CD14-positive monocyte (primary cell): ENCODE measurements around the gene LGALS16. TPM values are rescaled to one million over a fixed set of nuclear protein-coding genes. Genes with fewer than 3 reads are reported as not detected.
"Not testable (repeated sequence)": the region's sequence is repeated elsewhere in the genome, so short reads cannot be mapped to it uniquely, and the experiment has no call there.

ENCODE experiments used
- DNase-seq, 3 donors: peaks; one replicate each; pipeline ENCODE4 v3.0.0-alpha.2; 2011 to 2022
- H2AFZ ChIP-seq: 2 replicates; pipeline ENCODE4 v1.6.0; 2012; ENCODE audit warnings: mild to moderate bottlenecking, low read depth, low read length, inconsistent platforms; ENCODE audit not compliant: insufficient read depth, poor library complexity, severe bottlenecking
- H3K27ac ChIP-seq, 2 donors: 1 replicate in 1 of 2; 2 replicates in 1 of 2; pipeline ENCODE4 v1.5.1; 2012 to 2013; ENCODE audit warnings: low read length in 2 of 2, control low read depth in 1 of 2, inconsistent platforms in 1 of 2, low read depth in 1 of 2, mild to moderate bottlenecking in 1 of 2
- H3K27me3 ChIP-seq, 2 donors: one replicate each; pipeline versions ENCODE4 v1.6.0 to v1.6.1; 2011 to 2013; ENCODE audit warnings: low read length in 2 of 2; ENCODE audit not compliant: control insufficient read depth in 2 of 2, insufficient read depth in 2 of 2
- H3K36me3 ChIP-seq, 2 donors: replicated peaks in 1 of 2; 1 replicate in 1 of 2; 2 replicates in 1 of 2; pipeline versions ENCODE4 v1.5.1 to v1.6.1; 2012 to 2013; ENCODE audit warnings: low read length in 2 of 2, control low read depth in 1 of 2, inconsistent platforms in 1 of 2, mild to moderate bottlenecking in 1 of 2; ENCODE audit not compliant: insufficient read depth in 2 of 2, control insufficient read depth in 1 of 2
- H3K4me1 ChIP-seq, 2 donors: 1 replicate in 1 of 2; 2 replicates in 1 of 2; pipeline versions ENCODE4 v1.5.1 to v1.6.1; 2012 to 2013; ENCODE audit warnings: low read length in 2 of 2, control low read depth in 1 of 2, inconsistent platforms in 1 of 2, mild to moderate bottlenecking in 1 of 2, moderate library complexity in 1 of 2; ENCODE audit not compliant: insufficient read depth in 2 of 2, control insufficient read depth in 1 of 2
- H3K4me2 ChIP-seq: replicated peaks from 2 replicates; pipeline ENCODE3; 2012; ENCODE audit warnings: low read length, moderate library complexity, mild to moderate bottlenecking; ENCODE audit not compliant: poor library complexity, severe bottlenecking; ENCODE audit errors: extremely low read depth
- H3K4me3 ChIP-seq, 3 experiments: fragments of 200-600 bp in 1 of 3; sonication (generic) in 1 of 3; replicated peaks in 1 of 3; 1 replicate in 2 of 3; 2 replicates in 1 of 3; pipeline ENCODE4 v1.5.1; 2011 to 2013; ENCODE audit warnings: low read length in 3 of 3, mild to moderate bottlenecking in 3 of 3, control low read depth in 2 of 3, low read depth in 2 of 3, inconsistent platforms in 1 of 3, moderate library complexity in 1 of 3
- H3K79me2 ChIP-seq: 2 replicates; pipeline ENCODE4 v1.6.0; 2012; ENCODE audit warnings: mild to moderate bottlenecking, control low read depth, inconsistent platforms, low read length, moderate library complexity; ENCODE audit not compliant: insufficient read depth
- H3K9ac ChIP-seq: 2 replicates; pipeline ENCODE4 v1.6.0; 2017; ENCODE audit warnings: low read length, mild to moderate bottlenecking; ENCODE audit not compliant: insufficient read depth, poor library complexity, severe bottlenecking
- H3K9me3 ChIP-seq, 2 donors: replicated peaks in 1 of 2; 1 replicate in 1 of 2; 2 replicates in 1 of 2; pipeline versions ENCODE4 v1.5.1 to v1.6.1; 2012 to 2013; ENCODE audit warnings: low read length in 2 of 2, control low read depth in 1 of 2; ENCODE audit not compliant: control insufficient read depth in 1 of 2, insufficient read depth in 1 of 2
- H4K20me1 ChIP-seq: 2 replicates; pipeline ENCODE4 v1.6.0; 2012; ENCODE audit warnings: mild to moderate bottlenecking, low read length, control low read depth, moderate library complexity; ENCODE audit not compliant: insufficient read depth
- H3K27ac Mint-ChIP-seq, 7 donors: one replicate each; pipeline ENCODE4 v1.8.0; 2020; ENCODE audit warnings: mild to moderate bottlenecking in 7 of 7, mixed read lengths in 7 of 7, moderate library complexity in 6 of 7, inconsistent platforms in 2 of 7
- H3K27me3 Mint-ChIP-seq, 3 donors: one replicate each; pipeline ENCODE4 v1.8.0; 2021 to 2022; ENCODE audit warnings: low read depth in 3 of 3, mild to moderate bottlenecking in 3 of 3, mixed read lengths in 3 of 3, moderate library complexity in 3 of 3, inconsistent platforms in 1 of 3
- H3K36me3 Mint-ChIP-seq, 2 donors: one replicate each; pipeline ENCODE4 v1.8.0; 2020; ENCODE audit warnings: mixed read lengths in 2 of 2, inconsistent platforms in 1 of 2, mild to moderate bottlenecking in 1 of 2
- H3K4me1 Mint-ChIP-seq: one replicate; pipeline ENCODE4 v1.8.0; 2020; ENCODE audit warnings: mild to moderate bottlenecking, mixed read lengths
- H3K4me3 Mint-ChIP-seq, 2 donors: one replicate each; pipeline ENCODE4 v1.8.0; 2020; ENCODE audit warnings: mild to moderate bottlenecking in 2 of 2, mixed read lengths in 2 of 2, moderate library complexity in 1 of 2
- H3K9me3 Mint-ChIP-seq, 7 donors: one replicate each; pipeline ENCODE4 v1.8.0; 2020 to 2022; ENCODE audit warnings: mixed read lengths in 7 of 7, mild to moderate bottlenecking in 6 of 7, moderate library complexity in 6 of 7, inconsistent platforms in 2 of 7
- CTCF ChIP-seq: fragments of 200-600 bp; IDR thresholded peaks from one replicate; pipeline ENCODE4 v1.8.0; 2022; ENCODE audit warnings: antibody characterized with exemption, mild to moderate bottlenecking
- WGBS: methylation state at CpG from one replicate; pipeline ENCODE4 v1.1.5; 2013; ENCODE audit warnings: missing lambda C conversion rate; ENCODE audit not compliant: insufficient coverage; 5-methylcytosine and 5-hydroxymethylcytosine counted together
- intact Hi-C, 2 donors: fragments of 100-400 bp; cut with micrococcal nuclease; formaldehyde crosslinking; loops; one replicate each; pipeline versions ENCODE4 v1.15.0 to v1.15.1; 2023
- polyA plus RNA-seq, 3 donors: library from polyadenylated mRNA; depleted of rRNA in 1 of 3; unstranded in 2 of 3; stranded (reverse) in 1 of 3; fragments of 300-500 nt in 2 of 3; fragments of >200 nt in 1 of 3; fragmentation: Illumina TruSeq in 2 of 3; gene quantifications; 1 replicate in 2 of 3; 2 replicates in 1 of 3; pipeline ENCODE4 v1.2.3, GENCODE V29; 2012 to 2021

The LGALS16 gene
- polyA plus RNA-seq, 3 donors: not detected

- H3K9me3 ChIP-seq: peaks cover 0 to under 1% of the 10 kb centered on the region in 2 donors
- H3K4me1 Mint-ChIP-seq: no peaks in the 10 kb centered on the region
- H3K79me2 ChIP-seq: no peaks in the 10 kb centered on the region
- H3K27me3 ChIP-seq: no peaks in the 10 kb centered on the region
- 67% methylated on average over 2 of the region's 5 CpGs for WGBS
- no peaks in the 10 kb centered on the region for H3K36me3 Mint-ChIP-seq
- H3K27me3 Mint-ChIP-seq: peaks cover 3 to 7% (median 3%) of the 10 kb centered on the region in 3 donors
- no peak overlapping the region for H3K9ac ChIP-seq
- TF ChIP-seq CTCF: no peak
- H3K4me1 ChIP-seq: no peaks in the 10 kb centered on the region
- H3K4me3 Mint-ChIP-seq: no peak overlapping the region
- H3K27ac ChIP-seq: no peak overlapping the region
- no peaks in the 10 kb centered on the region for H3K36me3 ChIP-seq
- no peak overlapping the region for H3K4me2 ChIP-seq
- no peak overlapping the region for H3K4me3 ChIP-seq
- H4K20me1 ChIP-seq: no peaks in the 10 kb centered on the region
- DNase-seq: no peak
- no peak overlapping the region for H2AFZ ChIP-seq
- intact Hi-C loops: no loop called here
- H3K9me3 Mint-ChIP-seq: peaks cover 0 to 7% (median 3%) of the 10 kb centered on the region in 7 donors
- H3K27ac Mint-ChIP-seq: no peak overlapping the region
These were observed 28.6 kb downstream of the LGALS16 start for GRCh38 chr19:39684267-39684666.

GRCh38 chr19:39686739-39687138 lies 31.0 kb downstream of the LGALS16 start:
- H3K36me3 ChIP-seq: no peaks in the 10 kb centered on the region
- no peak overlapping the region for H3K4me2 ChIP-seq
- Mint-ChIP-seq H3K4me3 (no peak overlapping the region), H3K27me3 (peaks cover 0 to 14% (median 5%) of the 10 kb centered on the region in 3 donors), H3K9me3 (peaks cover 0 to 16% (median 8%) of the 10 kb centered on the region in 7 donors), H3K4me1 (no peaks in the 10 kb centered on the region), H3K27ac (no peak overlapping the region), H3K36me3 (no peaks in the 10 kb centered on the region)
- peaks cover 0 to 3% of the 10 kb centered on the region in 2 donors for H3K9me3 ChIP-seq
- no peak overlapping the region for H3K27ac ChIP-seq
- no peaks in the 10 kb centered on the region for H3K4me1 ChIP-seq
- TF ChIP-seq CTCF: no peak
- no peaks in the 10 kb centered on the region for H3K79me2 ChIP-seq
- no peaks in the 10 kb centered on the region for H3K27me3 ChIP-seq
- no CpG with 5 or more reads among the region's 3 CpGs for WGBS
- no peak overlapping the region for H3K4me3 ChIP-seq
- H3K9ac ChIP-seq: no peak overlapping the region
- no peaks in the 10 kb centered on the region for H4K20me1 ChIP-seq
- intact Hi-C loops: no loop called here
- H2AFZ ChIP-seq: no peak overlapping the region
- DNase-seq: no peak

GRCh38 chr19:39688637-39689036 lies 32.9 kb downstream of the LGALS16 start:
- H3K4me3 Mint-ChIP-seq, H3K27ac ChIP-seq, H3K4me1 ChIP-seq, H2AFZ ChIP-seq, H3K79me2 ChIP-seq, H4K20me1 ChIP-seq, intact Hi-C loops, H3K9me3 ChIP-seq, H3K27me3 ChIP-seq, H3K4me2 ChIP-seq, H3K9ac ChIP-seq, DNase-seq, H3K27ac Mint-ChIP-seq, H3K4me3 ChIP-seq, H3K36me3 ChIP-seq, H3K36me3 Mint-ChIP-seq, H3K4me1 Mint-ChIP-seq: not testable (repeated sequence)
- no CpG with 5 or more reads among the region's 4 CpGs for WGBS
- Mint-ChIP-seq H3K27me3 (peaks cover 0 to 19% (median 5%) of the 10 kb centered on the region in 3 donors), H3K9me3 (peaks cover 0 to 16% (median 8%) of the 10 kb centered on the region in 7 donors)
